OCI-LY3 (cell line): ENCODE data around the gene XPO1.

Experiments
- H2AFZ ChIP-seq: fragments of 200-600, 300-600 bp; shearing (Covaris generic); 2 replicates; pipeline ENCODE4 v1.6.0; 2014; ENCODE audit warnings: antibody characterized with exemption, low read depth, low read length
- H3K27ac ChIP-seq: fragments of 200-600, 300-600 bp; sonication (generic); 2 replicates; pipeline ENCODE4 v1.5.1; 2014; ENCODE audit warnings: mild to moderate bottlenecking, low read length, moderate library complexity, mixed read lengths
- H3K27me3 ChIP-seq: fragments of 200-600, 300-600 bp; sonication (generic); 2 replicates; pipeline ENCODE4 v1.6.1; 2014; ENCODE audit warnings: low read depth, low read length, mixed read lengths
- H3K36me3 ChIP-seq: fragments of 200-600, 300-600 bp; sonication (generic); replicated peaks from 2 replicates; pipeline ENCODE3; 2014; ENCODE audit warnings: low read depth, low read length, mixed read lengths
- H3K4me1 ChIP-seq: fragments of 300-600, 200-600 bp; sonication (generic); 2 replicates; pipeline ENCODE4 v1.6.1; 2014; ENCODE audit warnings: low read length, mixed read lengths
- H3K4me2 ChIP-seq: fragments of 200-600, 300-600 bp; sonication (generic); 2 replicates; pipeline ENCODE4 v1.6.1; 2014; ENCODE audit warnings: low read length, mixed read lengths
- H3K4me3 ChIP-seq: fragments of 300-600, 200-600 bp; sonication (generic); 2 replicates; pipeline ENCODE4 v1.5.1; 2014; ENCODE audit warnings: antibody characterized with exemption, mild to moderate bottlenecking, low read length, moderate library complexity
- H3K79me2 ChIP-seq: fragments of 300-600, 200-600 bp; shearing (Covaris generic); 2 replicates; pipeline ENCODE4 v1.6.1; 2014; ENCODE audit warnings: mild to moderate bottlenecking, low read length, mixed read lengths
- H3K9ac ChIP-seq: fragments of 300-600, 200-600 bp; shearing (Covaris generic); 2 replicates; pipeline ENCODE4 v1.6.0; 2014; ENCODE audit warnings: mild to moderate bottlenecking, low read length, moderate library complexity
- H3K9me3 ChIP-seq: fragments of 200-600, 300-600 bp; shearing (Covaris generic); 2 replicates; pipeline ENCODE4 v1.6.1; 2014; ENCODE audit warnings: low read length, mixed read lengths; ENCODE audit not compliant: insufficient read depth
- H4K20me1 ChIP-seq: fragments of 200-600, 300-600 bp; sonication (generic); 2 replicates; pipeline ENCODE4 v1.6.1; 2016; ENCODE audit warnings: low read length, mixed read lengths; ENCODE audit not compliant: insufficient read depth
- EZH2phosphoT487 ChIP-seq: fragments of 200-600 bp; shearing (Covaris generic); IDR thresholded peaks from 2 replicates; pipeline ENCODE4 v1.6.1; 2018; ENCODE audit warnings: antibody characterized with exemption, mixed run types, low read depth
- TF ChIP-seq, protein P1 (sequence below): fragments of 200-600, 300-600 bp; sonication (generic); IDR thresholded peaks from 2 replicates; pipeline ENCODE4 v1.5.1; 2014; ENCODE audit warnings: antibody characterized with exemption, low read length, low read depth

XPO1 gene

DNA sequence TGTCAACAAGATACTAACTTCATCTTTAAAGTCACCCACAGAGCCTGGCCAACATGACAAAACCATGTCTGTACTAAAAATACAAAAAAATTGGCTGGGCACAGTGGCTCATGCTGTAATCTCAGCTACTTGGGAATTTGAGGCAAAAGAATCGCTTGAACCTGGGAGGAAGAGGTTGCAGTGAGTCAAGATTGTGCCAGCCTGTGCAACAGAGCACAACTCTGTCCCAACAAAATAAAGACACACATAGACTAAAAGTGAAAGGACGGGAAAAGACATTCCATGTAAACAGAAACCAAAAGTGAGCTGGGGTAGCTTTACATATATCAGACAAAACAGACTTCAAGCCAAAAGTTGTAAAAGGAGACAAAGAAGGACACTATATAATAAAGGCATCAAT is 102.1 kb downstream of the XPO1 start:
- Histone ChIP-seq H3K27me3 (no peaks in the 10 kb centered on the region), H3K9me3 (no peaks in the 10 kb centered on the region), H3K27ac (no peak overlapping the region), H2AFZ (no peak overlapping the region), H3K36me3 (no peaks in the 10 kb centered on the region), H4K20me1 (peaks cover 84% of the 10 kb centered on the region), H3K9ac (no peak overlapping the region), H3K79me2 (peaks cover 98% of the 10 kb centered on the region), H3K4me3 (no peak overlapping the region), H3K4me1 (peaks cover 10% of the 10 kb centered on the region), H3K4me2 (no peak overlapping the region)
- TF ChIP-seq EZH2phosphoT487 = no peak
- TF ChIP-seq, protein P1, sequence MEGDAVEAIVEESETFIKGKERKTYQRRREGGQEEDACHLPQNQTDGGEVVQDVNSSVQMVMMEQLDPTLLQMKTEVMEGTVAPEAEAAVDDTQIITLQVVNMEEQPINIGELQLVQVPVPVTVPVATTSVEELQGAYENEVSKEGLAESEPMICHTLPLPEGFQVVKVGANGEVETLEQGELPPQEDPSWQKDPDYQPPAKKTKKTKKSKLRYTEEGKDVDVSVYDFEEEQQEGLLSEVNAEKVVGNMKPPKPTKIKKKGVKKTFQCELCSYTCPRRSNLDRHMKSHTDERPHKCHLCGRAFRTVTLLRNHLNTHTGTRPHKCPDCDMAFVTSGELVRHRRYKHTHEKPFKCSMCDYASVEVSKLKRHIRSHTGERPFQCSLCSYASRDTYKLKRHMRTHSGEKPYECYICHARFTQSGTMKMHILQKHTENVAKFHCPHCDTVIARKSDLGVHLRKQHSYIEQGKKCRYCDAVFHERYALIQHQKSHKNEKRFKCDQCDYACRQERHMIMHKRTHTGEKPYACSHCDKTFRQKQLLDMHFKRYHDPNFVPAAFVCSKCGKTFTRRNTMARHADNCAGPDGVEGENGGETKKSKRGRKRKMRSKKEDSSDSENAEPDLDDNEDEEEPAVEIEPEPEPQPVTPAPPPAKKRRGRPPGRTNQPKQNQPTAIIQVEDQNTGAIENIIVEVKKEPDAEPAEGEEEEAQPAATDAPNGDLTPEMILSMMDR = no peak

- H3K4me1 ChIP-seq = peaks cover 10% of the 10 kb centered on the region
- H4K20me1 ChIP-seq = peaks cover 88% of the 10 kb centered on the region
Observed at GRCh38 chr2:61435291-61435690, 102.9 kb downstream of the XPO1 start.

GRCh38 chr2:61434314-61434713 is 103.8 kb downstream of the XPO1 start:
- Histone ChIP-seq H3K36me3 (no peaks in the 10 kb centered on the region), H3K9ac (no peak overlapping the region), H3K4me1 (peaks cover 10% of the 10 kb centered on the region), H3K27me3 (no peaks in the 10 kb centered on the region), H2AFZ (no peak overlapping the region), H3K9me3 (no peaks in the 10 kb centered on the region), H3K27ac (no peak overlapping the region), H3K4me3 (no peak overlapping the region), H3K4me2 (no peak overlapping the region), H3K79me2 (peaks cover 98% of the 10 kb centered on the region), H4K20me1 (peaks cover 79% of the 10 kb centered on the region)
- TF ChIP-seq EZH2phosphoT487 = no peak
- TF ChIP-seq, protein P1 = no peak

More at GRCh38 chr2:61435291-61435690, 102.9 kb downstream of the XPO1 start:
- TF ChIP-seq, protein P1 = no peak
- TF ChIP-seq EZH2phosphoT487 = no peak
- Histone ChIP-seq H3K27ac (no peak overlapping the region), H2AFZ (no peak overlapping the region), H3K79me2 (peaks cover 99% of the 10 kb centered on the region), H3K4me3 (no peak overlapping the region), H3K27me3 (no peaks in the 10 kb centered on the region), H3K9me3 (no peaks in the 10 kb centered on the region), H3K4me2 (no peak overlapping the region), H3K9ac (no peak overlapping the region), H3K36me3 (no peaks in the 10 kb centered on the region)

GRCh38 chr2:61433606-61434005 is 104.5 kb downstream of the XPO1 start:
- no peak overlapping the region for H3K4me3 ChIP-seq
- H3K27ac ChIP-seq = no peak overlapping the region
- no peak overlapping the region for H2AFZ ChIP-seq
- TF ChIP-seq, protein P1 = no peak
- no peak for TF ChIP-seq EZH2phosphoT487
- peaks cover 10% of the 10 kb centered on the region for H3K4me1 ChIP-seq
- no peaks in the 10 kb centered on the region for H3K36me3 ChIP-seq
- H3K79me2 ChIP-seq = peaks cover 97% of the 10 kb centered on the region
- H3K9me3 ChIP-seq = no peaks in the 10 kb centered on the region
- H3K4me2 ChIP-seq = no peak overlapping the region
- H3K27me3 ChIP-seq = no peaks in the 10 kb centered on the region
- no peak overlapping the region for H3K9ac ChIP-seq
- peaks cover 72% of the 10 kb centered on the region for H4K20me1 ChIP-seq
